ENCODE data around the gene LMF2.
"Not testable (repeated sequence)": the region's sequence is repeated elsewhere in the genome, so short reads cannot be mapped to it uniquely, and the experiment has no call there.

The LMF2 gene

GRCh38 chr22:50533856-50534711 is 26.6 kb upstream of the LMF2 start:
- DNase-seq = not testable (repeated sequence)

DNA sequence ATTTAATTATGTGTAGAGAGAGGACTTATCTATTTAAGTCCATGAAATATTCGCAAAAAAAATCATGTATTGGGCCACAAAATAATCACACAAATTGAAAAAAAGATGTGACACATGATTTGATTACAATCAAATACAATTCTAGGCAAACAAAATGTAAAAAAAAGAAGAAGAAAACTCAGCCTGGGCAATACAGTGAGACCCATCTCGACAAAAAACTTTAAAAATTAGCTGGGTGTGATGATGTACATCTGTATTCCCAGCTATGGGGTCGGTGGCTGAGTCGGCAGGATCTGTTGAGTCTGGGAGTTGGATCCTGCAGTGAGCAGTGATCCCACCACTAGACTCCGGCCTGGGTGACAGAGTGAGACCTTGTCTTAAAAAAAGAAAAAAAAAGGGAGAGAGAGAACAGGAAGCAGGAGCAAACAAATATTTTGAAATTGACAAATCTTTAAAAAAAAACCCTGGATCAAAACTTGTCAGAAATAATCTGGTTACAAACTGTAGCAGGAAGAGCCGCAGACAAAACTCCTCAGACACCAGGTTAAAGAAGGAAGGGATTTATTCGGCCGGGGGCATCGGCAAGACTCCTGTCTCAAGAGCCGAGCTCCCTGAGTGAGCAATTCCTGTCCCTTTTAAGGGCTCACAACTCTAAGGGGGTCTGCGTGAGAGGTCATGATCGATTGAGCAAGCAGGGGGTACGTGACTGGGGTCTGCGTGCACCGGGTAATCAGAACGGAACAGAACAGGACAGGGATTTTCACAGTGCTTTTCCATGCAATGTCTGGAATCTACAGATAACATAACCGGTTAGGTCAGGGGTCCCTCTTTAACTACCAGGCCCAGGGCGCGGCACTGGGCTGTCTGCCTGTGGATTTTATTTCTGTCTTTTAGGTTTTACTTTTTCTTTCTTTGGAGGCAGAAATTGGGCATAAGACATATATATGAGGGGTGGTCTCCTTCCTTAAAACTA is 25.6 kb upstream of the LMF2 start:
- DNase-seq = no peak

DNA sequence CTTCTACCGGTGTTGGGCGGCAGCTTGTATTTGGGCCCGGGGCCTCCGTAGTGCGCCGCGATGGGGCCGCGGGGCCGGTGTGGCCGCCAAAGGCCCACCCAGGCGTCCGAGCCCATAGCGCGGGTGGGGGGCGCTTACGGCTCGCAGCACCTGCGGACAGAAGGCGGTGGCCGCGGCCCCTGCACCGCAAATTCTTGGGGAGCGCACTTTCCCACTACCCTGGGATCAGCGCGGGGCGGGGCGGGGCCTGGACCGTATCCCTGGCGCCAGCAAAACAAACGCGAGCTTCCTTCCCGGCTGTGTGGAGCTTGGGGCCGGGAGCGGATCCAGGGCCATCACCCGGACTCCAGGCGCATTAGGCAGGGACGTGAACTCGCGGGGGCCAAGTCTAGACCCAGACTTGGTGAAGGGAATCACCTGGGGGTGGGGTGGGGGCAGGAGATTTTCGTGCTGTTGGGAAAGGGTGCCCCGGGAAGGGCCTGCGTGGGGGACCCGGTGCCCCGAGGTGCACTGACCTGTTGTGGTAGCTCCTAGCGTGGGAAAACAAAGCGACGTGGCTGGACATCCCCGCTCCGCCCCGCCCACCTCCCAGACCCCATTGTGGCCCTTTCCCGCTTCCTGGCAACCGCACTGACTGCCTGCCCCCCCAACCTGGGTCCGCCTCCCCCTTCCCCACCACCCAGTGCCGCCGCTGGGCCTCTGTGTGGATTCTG is 24.6 kb upstream of the LMF2 start:
- no peak for DNase-seq

GRCh38 chr22:50531546-50531961 is 24.1 kb upstream of the LMF2 start:
- peak; percentile 50 for DNase-seq

GRCh38 chr22:50530877-50531545 is 23.5 kb upstream of the LMF2 start:
- DNase-seq = peak; percentile 69

- no peak for DNase-seq
Observed at GRCh38 chr22:50530580-50530876, 23.0 kb upstream of the LMF2 start.

GRCh38 chr22:50529897-50530579 is 22.5 kb upstream of the LMF2 start, which contains the start of gene TYMP:
TYMP (minus strand) TSS chr22:50530012; CDS start chr22:50529709, 303 bp downstream.
- peak; percentile 50 for DNase-seq

- no peak for DNase-seq
Observed at GRCh38 chr22:50529416-50529896, 22.0 kb upstream of the LMF2 start.

GRCh38 chr22:50528682-50529415 is 21.3 kb upstream of the LMF2 start:
- no peak for DNase-seq

DNA sequence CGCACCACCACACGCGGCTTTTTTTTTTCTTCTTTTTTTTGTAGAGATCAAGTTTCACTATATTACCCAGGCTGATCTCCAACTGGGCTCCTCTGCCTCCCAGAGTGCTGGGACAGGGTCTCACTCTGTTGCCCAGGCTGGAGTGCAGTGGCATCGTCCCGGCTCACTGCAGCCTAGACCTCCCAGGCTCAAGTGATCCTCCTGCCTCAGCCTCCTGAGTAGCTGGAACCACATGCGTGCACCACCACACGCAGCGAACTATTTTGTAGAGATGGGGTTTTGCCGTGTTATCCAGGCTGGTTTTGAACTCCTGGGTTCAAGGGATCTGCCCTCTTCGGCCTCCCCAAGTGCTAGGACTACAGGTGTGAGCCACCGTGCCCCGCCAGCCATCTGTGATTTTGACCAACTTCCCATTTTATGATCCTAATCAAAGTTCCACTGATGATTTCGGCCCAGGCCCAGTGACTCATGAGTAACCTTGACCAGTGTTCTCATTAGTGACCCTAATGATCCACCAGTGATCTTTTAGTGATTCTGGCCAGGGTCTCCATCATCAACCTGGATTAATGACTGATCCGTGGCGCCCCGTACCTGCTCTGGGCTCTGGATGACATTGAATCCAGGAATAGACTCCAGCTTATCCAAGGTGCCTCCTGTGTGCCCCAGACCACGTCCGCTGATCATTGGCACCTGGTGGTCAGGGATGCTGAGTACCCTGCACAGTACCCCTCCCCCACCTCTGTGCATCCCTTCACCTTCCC is 20.6 kb upstream of the LMF2 start:
- no peak for DNase-seq

DNA sequence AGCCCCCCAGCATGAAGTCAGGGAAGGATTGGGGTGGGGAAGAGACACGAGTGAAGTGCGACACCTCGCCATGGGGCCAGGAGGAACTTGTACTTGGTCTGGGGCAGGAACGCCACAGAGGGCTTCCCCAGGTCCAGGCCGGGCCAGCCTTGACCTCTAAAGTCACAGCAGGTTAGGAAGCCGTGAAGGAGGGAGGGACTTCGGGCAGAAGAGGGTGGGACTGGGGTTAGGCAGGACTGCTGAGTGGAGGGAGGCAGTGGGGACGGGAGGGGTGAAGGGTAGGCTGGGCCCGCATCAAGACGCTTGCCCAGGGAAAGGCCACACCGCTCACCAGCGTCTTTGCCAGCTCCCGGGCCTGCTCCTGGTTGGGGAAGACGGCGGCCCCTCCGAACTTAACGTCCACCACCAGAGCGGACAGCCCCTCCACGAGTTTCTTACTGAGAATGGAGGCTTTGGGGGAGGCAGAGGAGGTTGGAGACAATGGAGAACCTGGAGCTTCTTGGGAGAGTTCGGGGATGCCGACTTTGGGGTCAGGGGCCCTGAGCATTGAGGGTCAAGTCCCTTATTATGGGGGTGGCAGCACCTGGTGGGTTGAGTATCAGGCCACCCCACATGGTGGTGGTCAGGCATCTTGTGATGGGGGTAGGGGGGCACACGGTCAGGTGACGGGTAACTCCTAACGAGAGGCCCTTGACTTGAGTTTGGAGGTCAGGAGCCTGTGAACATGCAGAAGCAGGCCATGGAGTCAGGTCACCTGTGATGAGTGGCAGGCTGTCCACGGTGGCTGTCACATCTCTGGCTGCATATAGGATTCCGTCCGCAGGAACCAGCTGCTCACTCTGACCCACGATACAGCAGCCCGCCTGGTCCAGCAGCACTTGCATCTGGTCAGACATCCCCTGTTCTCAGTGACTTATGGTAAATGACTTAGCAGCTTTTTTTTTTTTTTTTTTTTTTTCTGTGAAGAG is 19.6 kb upstream of the LMF2 start:
- DNase-seq = no peak

GRCh38 chr22:50526108-50526833 is 18.8 kb upstream of the LMF2 start:
- DNase-seq = peak; percentile 80

DNA sequence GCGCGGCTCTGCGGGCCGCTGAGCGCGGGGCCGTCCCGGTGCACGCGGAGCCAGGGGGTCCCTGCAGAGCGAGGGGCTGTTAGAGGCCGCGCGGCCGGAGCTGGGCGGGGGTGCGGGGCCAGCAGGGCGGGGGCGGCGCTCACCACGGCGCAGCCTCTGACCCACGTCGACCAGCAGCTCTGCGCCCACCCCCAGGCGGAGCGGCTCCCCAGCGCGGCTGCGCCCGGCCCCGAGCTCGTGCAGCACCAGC is 18.3 kb upstream of the LMF2 start:
- DNase-seq = no peak

GRCh38 chr22:50525104-50525857 is 17.8 kb upstream of the LMF2 start, which contains the start of gene SCO2:
SCO2 (minus strand) TSS chr22:50525598; CDS start chr22:50524411, 1,187 bp downstream.
- peak; percentile 97 for DNase-seq

DNA sequence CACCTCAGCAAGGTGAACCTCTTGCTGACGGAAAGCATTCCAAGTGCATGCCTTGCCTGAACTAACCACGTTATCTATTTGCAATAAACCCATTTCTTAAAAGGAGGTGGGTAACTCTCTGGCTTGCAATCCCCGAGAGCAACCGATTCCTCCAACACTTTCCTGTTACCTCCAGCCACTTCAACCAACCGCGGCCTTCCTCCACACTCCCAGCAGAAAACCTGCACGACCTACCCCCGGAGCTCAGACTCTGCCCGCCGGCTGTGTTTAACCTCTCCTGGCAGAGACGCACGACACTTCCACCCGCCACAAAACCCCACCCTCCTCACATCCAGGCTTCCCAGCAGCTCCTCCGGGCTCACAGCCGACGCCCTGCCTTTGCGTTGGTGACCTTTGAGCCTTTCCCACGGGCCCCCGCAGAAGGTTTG is 17.2 kb upstream of the LMF2 start:
- no peak for DNase-seq

GRCh38 chr22:50523806-50524675 is 16.5 kb upstream of the LMF2 start:
- DNase-seq = no peak

DNA sequence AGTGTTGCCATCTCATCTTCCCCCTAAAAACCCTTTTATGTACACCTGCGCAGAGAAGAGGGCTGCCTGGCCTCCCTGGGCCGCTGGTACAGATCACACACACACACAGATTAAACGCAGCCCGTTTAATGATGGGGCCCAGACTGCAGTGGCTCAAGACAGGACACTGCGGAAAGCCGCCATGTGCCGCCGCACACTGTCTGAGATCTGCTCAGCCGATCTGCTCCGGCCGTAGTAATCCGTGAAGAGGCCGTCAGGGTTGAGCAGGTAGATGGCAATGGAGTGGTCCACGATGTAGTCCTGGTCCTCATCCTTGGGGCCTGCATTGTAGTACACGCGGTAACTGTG is 15.9 kb upstream of the LMF2 start:
- no peak for DNase-seq
